GM21737 (cell line): Measurements from ENCODE around the gene ISOC1.

Experiments used
- ATAC-seq: cut with Tn5 transposase; IDR thresholded peaks from one replicate; pipeline ENCODE4 v1.9.1; 2021; ENCODE audit warnings: mild to moderate bottlenecking, moderate library complexity; ENCODE audit not compliant: unreplicated experiment

ISOC1 gene

GRCh38 chr5:129094924-129095899 lies 663 bp downstream of the ISOC1 start:
- peak; percentile 47 for ATAC-seq

GRCh38 chr5:129096382-129096991 lies 1.9 kb downstream of the ISOC1 start:
- no peak for ATAC-seq

- ATAC-seq, result no peak
Measured at GRCh38 chr5:129097498-129098296, 3.1 kb downstream of the ISOC1 start.

GRCh38 chr5:129098488-129099183 lies 4.1 kb downstream of the ISOC1 start:
- ATAC-seq, result no peak

DNA sequence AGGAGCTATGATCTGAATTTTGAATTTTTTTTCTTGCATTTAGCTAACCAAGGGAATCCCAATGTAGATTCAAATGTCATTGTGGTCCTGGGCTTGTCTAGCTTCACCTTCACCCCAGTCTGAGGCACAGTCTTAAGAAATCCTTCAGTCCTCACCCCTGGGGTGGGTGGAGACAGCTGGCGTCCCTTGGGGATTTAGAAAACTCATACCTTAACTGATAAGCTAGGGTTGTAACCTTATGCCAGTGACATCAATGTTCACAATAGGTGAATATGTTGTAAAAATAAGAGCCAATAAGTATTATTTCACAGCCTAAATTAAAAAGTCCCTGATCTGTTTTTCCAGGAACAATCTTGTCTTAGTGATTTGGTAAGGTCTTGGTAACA lies 4.6 kb downstream of the ISOC1 start:
- no peak for ATAC-seq

GRCh38 chr5:129101794-129102193 lies 7.2 kb downstream of the ISOC1 start:
- ATAC-seq, result no peak

- no peak for ATAC-seq
Measured at GRCh38 chr5:129103397-129103796, 8.8 kb downstream of the ISOC1 start.

GRCh38 chr5:129104915-129105455 lies 10.4 kb downstream of the ISOC1 start:
- ATAC-seq, result no peak

GRCh38 chr5:129107637-129108036 lies 13.1 kb downstream of the ISOC1 start:
- ATAC-seq, result no peak

GRCh38 chr5:129110742-129111141 lies 16.2 kb downstream of the ISOC1 start:
- ATAC-seq, result no peak

DNA sequence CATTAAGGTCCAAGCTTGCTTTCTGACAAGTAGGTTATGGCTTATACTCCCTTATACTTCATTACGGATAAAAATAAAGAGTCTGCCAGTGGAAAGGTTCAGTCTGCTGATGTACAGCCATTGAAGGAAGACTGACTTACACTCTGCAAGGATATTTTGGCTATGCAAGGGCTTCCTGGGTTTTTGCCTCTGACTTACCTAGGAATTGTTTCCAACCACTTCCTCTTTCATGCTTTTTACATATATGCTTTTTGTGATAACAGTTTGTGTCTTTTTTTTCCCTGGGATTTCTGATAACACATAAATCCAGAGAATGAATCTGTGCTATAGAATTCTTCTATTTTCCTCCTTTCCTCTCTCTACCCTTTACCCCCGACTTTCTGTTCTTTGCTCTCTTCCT lies 16.8 kb downstream of the ISOC1 start:
- no peak for ATAC-seq

DNA sequence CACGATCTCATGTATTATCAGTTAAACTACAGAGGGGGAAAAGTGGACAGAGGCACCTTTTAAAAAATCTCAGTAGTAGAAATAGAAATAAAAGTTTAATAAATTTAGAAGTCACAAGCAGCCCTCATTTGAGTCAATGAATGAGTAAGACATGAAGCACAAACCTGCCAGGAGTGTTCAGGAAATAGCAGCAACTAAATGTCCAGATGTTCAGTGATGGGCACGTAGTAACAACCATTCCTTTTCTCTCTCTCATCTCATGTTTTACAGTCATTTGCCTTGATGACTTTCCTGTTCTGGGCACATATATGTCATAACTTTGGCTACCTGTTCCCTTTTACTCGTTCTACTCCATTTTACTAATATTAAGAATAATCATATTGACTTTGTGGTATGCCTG lies 17.7 kb downstream of the ISOC1 start:
- no peak for ATAC-seq

- no peak for ATAC-seq
Measured at GRCh38 chr5:129113867-129114266, 19.3 kb downstream of the ISOC1 start.

DNA sequence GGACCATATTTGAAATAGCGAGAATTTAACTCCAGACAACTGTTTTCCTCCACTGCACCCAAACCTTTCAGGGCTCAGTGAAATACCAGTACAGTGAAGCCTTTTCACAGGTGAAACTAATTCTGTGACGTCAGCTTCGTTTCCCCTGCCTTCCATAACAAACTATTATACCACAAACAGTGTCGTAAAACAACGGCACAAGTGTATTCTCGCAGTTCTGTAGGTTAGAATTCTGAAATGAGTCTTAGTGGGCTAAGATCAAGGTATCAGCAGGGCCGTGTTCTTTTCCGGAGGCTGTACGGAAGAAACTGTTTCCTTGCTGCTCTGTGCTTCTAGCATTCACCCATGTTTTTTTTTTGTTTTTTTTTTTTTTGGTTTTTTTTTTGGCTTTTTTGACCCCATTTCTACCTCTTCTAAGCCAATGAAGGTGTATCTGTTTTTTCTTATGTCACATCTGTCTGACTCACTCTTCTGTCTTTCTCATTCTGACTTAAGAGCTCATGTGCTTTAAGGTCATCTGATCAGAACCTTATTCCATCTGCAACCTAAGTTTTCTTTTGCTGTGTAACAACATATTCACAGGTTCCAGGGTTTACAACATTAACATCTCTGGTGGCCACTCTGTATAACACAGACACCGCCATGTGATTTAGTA lies 20.1 kb downstream of the ISOC1 start:
- no peak for ATAC-seq

GRCh38 chr5:129115680-129116079 lies 21.1 kb downstream of the ISOC1 start:
- no peak for ATAC-seq

DNA sequence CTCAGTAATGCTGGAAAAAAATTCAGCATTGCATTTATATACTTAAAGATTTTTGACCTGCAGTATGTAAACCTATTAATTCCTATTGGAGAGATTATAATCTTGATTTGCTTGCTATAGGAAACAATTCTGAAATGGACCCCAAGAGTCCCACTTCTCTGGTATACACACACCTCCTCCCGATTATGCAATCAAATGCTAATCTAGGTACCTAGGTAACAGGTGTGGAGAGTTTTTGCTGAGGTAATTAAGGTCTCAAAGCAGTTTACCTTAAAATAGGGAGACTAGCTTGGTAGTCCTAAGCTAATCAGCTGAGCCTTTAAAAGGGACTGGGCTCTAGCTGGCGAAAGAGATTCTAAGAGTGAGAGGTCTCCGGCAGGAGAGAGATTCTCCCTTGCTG lies 22.2 kb downstream of the ISOC1 start:
- no peak for ATAC-seq

DNA sequence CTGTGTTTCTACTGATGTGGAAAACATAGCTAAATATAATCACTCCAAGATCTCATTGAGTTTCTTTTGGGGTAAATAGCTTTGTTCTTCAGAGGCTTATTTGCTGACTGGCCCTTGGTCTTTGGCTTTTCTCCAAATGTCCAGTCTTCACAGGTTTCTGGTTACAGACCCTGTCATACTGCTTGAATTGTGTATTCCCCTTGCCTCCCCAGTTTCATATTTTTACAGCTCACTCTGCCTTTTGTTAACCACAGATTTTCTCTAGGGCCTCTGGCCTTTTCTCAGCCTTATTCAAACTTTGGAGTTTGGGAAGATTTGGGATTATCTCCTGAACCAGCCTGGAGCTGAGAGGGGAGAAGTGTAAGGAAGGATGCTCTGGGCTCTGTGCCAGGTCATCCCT lies 23.9 kb downstream of the ISOC1 start:
- no peak for ATAC-seq

DNA sequence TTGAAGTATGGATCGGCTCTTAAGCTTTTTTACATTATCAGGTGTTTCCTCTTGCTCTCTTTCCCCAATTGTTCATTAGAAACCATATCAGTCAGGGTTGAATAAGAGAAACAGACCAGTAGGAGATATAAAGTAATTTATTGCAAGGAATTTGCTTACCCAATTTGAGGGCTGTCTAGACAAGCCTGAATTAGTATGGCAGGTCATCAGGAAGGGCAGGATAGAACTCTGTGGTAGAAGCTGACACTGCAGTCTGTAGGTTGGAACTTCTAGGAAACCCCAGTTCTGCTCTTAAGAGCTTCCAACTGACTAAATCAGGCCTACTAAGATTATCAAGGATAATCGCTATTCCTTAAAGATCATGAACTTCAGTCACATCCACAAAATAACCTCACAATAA lies 24.3 kb downstream of the ISOC1 start:
- no peak for ATAC-seq

- peak; percentile 46 for ATAC-seq
Measured at GRCh38 chr5:129120158-129120581, 25.6 kb downstream of the ISOC1 start.

GRCh38 chr5:129122560-129122959 lies 28.0 kb downstream of the ISOC1 start:
- ATAC-seq, result no peak
